Prostate gland (tissue), 2 donors: ENCODE results near the gene FGF22. TPM values are rescaled to one million over a fixed set of nuclear protein-coding genes. Genes with fewer than 3 reads are reported as not detected.

Experiments used
- DNase-seq: peaks from one replicate; pipeline ENCODE4 v3.0.0-alpha.2; 2019; ENCODE audit warnings: low spot score
- H3K27ac ChIP-seq, 2 donors: fragments of 200-600 bp; sonication (generic); 2 replicates each; pipeline ENCODE4 v1.5.1; 2017 to 2019
- H3K27me3 ChIP-seq: fragments of 200-600 bp; sonication (generic); replicated peaks from 2 replicates; pipeline ENCODE4 v1.5.1; 2019; ENCODE audit not compliant: insufficient read depth
- H3K36me3 ChIP-seq, 2 donors: fragments of 200-600 bp; sonication (generic); 1 replicate in 1 of 2; 2 replicates in 1 of 2; pipeline versions ENCODE4 v1.5.1 to v1.8.1; 2017 to 2019
- H3K4me1 ChIP-seq: fragments of 200-600 bp; sonication (generic); replicated peaks from 2 replicates; pipeline ENCODE4 v1.5.1; 2019
- H3K4me3 ChIP-seq, 2 donors: fragments of 200-600 bp; sonication (generic); 2 replicates each; pipeline ENCODE4 v1.5.1; 2017 to 2019
- H3K9me3 ChIP-seq: fragments of 200-600 bp; sonication (generic); 2 replicates; pipeline ENCODE4 v1.5.1; 2017
- CTCF ChIP-seq, 4 experiments: fragments of 200-600 bp in 2 of 4; fragments of 450-650 bp in 2 of 4; sonication (generic) in 2 of 4; IDR thresholded peaks; 1 replicate in 3 of 4; 2 replicates in 1 of 4; pipeline ENCODE4 v1.5.1; 2016 to 2019; ENCODE audit warnings: antibody characterized with exemption in 4 of 4, mild to moderate bottlenecking in 2 of 4, moderate library complexity in 2 of 4
- POLR2A ChIP-seq: fragments of 450-650 bp; IDR thresholded peaks from one replicate; pipeline ENCODE4 v1.6.1; 2016; ENCODE audit warnings: antibody characterized with exemption, mild to moderate bottlenecking
- POLR2AphosphoS5 ChIP-seq: sonication (generic); formaldehyde crosslinking; IDR thresholded peaks from one replicate; pipeline ENCODE4 v1.6.1; 2017; ENCODE audit warnings: antibody characterized with exemption
- WGBS: methylation state at CpG from one replicate; pipeline ENCODE4 v1.1.5; 2018; 5-methylcytosine and 5-hydroxymethylcytosine counted together
- intact Hi-C: fragments of 100-400 bp; cut with DNase I; formaldehyde crosslinking; loops from one replicate; pipeline ENCODE4 v1.14.2; 2022
- total RNA-seq, 2 donors: library from RNA; depleted of rRNA; stranded (reverse); fragments of >200 nt; gene quantifications; one replicate each; pipeline ENCODE4 v1.1.0, GENCODE V29; 2016

FGF22 gene
- total RNA-seq, 2 donors from 2014 or later, result 4.4 TPM; not detected in 1

GRCh38 chr19:681029-682019 lies 41.6 kb downstream of the FGF22 start:
- peak overlapping the region; percentile 96 for H3K4me3 ChIP-seq
- peaks cover 11% of the 10 kb centered on the region for H3K4me1 ChIP-seq
- intact Hi-C loops, result no loop called here
- 66% methylated on average over 54 of the region's 54 CpGs for WGBS
- no peaks in the 10 kb centered on the region for H3K36me3 ChIP-seq
- peak overlapping the region; percentile 67 to 98 for H3K27ac ChIP-seq
- H3K27me3 ChIP-seq, result no peaks in the 10 kb centered on the region
- H3K9me3 ChIP-seq, result no peaks in the 10 kb centered on the region
- TF ChIP-seq POLR2AphosphoS5 (no peak), POLR2A (no peak), CTCF (IDR thresholded peaks at IDR 0.05) (no peak)
- peak; percentile 91 for DNase-seq

- intact Hi-C loops, result no loop called here
- Histone ChIP-seq H3K9me3 (no peaks in the 10 kb centered on the region), H3K27me3 (no peaks in the 10 kb centered on the region), H3K4me3 (no peak overlapping the region), H3K4me1 (peaks cover 9% of the 10 kb centered on the region), H3K36me3 (no peaks in the 10 kb centered on the region), H3K27ac (no peak overlapping the region)
- 71% methylated on average over 22 of the region's 25 CpGs for WGBS
- no peak for DNase-seq
- TF ChIP-seq CTCF (IDR thresholded peaks at IDR 0.05), result no peak
- no peak for TF ChIP-seq POLR2A
- TF ChIP-seq POLR2AphosphoS5, result no peak
Measured at GRCh38 chr19:682678-683320, 43.1 kb downstream of the FGF22 start.

- Histone ChIP-seq H3K27ac (no peak overlapping the region), H3K9me3 (no peaks in the 10 kb centered on the region), H3K27me3 (no peaks in the 10 kb centered on the region), H3K4me3 (no peak overlapping the region), H3K4me1 (no peaks in the 10 kb centered on the region), H3K36me3 (no peaks in the 10 kb centered on the region)
- intact Hi-C loops, result no loop called here
- 77% methylated on average over 31 of the region's 31 CpGs for WGBS
- no peak for TF ChIP-seq CTCF (IDR thresholded peaks at IDR 0.05)
- TF ChIP-seq POLR2AphosphoS5, result no peak
- no peak for TF ChIP-seq POLR2A
- DNase-seq, result no peak
Measured at GRCh38 chr19:685454-685931, 45.8 kb downstream of the FGF22 start.

GRCh38 chr19:686589-687297 lies 47.1 kb downstream of the FGF22 start:
- no peaks in the 10 kb centered on the region for H3K4me1 ChIP-seq
- H3K27me3 ChIP-seq, result no peaks in the 10 kb centered on the region
- no peak overlapping the region for H3K27ac ChIP-seq
- no peak for TF ChIP-seq CTCF (IDR thresholded peaks at IDR 0.05)
- no peak for TF ChIP-seq POLR2AphosphoS5
- TF ChIP-seq POLR2A, result no peak
- intact Hi-C loops, result no loop called here
- H3K4me3 ChIP-seq, result no peak overlapping the region
- DNase-seq, result no peak
- WGBS, result 72% methylated on average over 17 of the region's 17 CpGs
- H3K9me3 ChIP-seq, result no peaks in the 10 kb centered on the region
- no peaks in the 10 kb centered on the region for H3K36me3 ChIP-seq
